WTC11 (cell line): ENCODE results near the gene DCAF5. TPM values are rescaled to one million over a fixed set of nuclear protein-coding genes. Genes with fewer than 3 reads are reported as not detected.

ENCODE experiments used
- ATF2 ChIP-seq: sonication (generic); formaldehyde crosslinking; IDR thresholded peaks from 2 replicates; pipeline ENCODE4 v1.8.1; 2022; ENCODE audit warnings: low read depth, missing genetic modification reagents, borderline replicate concordance
- CTCF ChIP-seq: fragments of 200-600 bp; IDR thresholded peaks from 2 replicates; pipeline ENCODE4 v1.8.0; 2022; ENCODE audit warnings: antibody characterized with exemption
- E2F5 ChIP-seq: sonication (generic); formaldehyde crosslinking; IDR thresholded peaks from 2 replicates; pipeline ENCODE4 v1.8.1; 2022; ENCODE audit warnings: mild to moderate bottlenecking, moderate library complexity, missing genetic modification reagents
- EMX1 ChIP-seq: fragments of 250-450 bp; sonication (Bioruptor Pico); IDR thresholded peaks from 2 replicates; pipeline ENCODE4 v1.8.0; 2021; ENCODE audit warnings: mild to moderate bottlenecking
- ETV6 ChIP-seq: sonication (generic); formaldehyde crosslinking; IDR thresholded peaks from 2 replicates; pipeline ENCODE4 v1.8.1; 2022; ENCODE audit warnings: mild to moderate bottlenecking, missing genetic modification reagents
- FOXP1 ChIP-seq: sonication (generic); formaldehyde crosslinking; IDR thresholded peaks from 2 replicates; pipeline ENCODE4 v1.8.0; 2022; ENCODE audit warnings: missing genetic modification reagents, mild to moderate bottlenecking, moderate library complexity, borderline replicate concordance
- GABPB1 ChIP-seq: sonication (generic); formaldehyde crosslinking; IDR thresholded peaks from 2 replicates; pipeline ENCODE4 v1.8.1; 2023; ENCODE audit warnings: mild to moderate bottlenecking, missing genetic modification reagents
- HMGXB4 ChIP-seq: sonication (generic); formaldehyde crosslinking; IDR thresholded peaks from 2 replicates; pipeline ENCODE4 v1.8.1; 2023; ENCODE audit warnings: mild to moderate bottlenecking, moderate library complexity, missing genetic modification reagents
- MAX ChIP-seq: sonication (generic); formaldehyde crosslinking; IDR thresholded peaks from 2 replicates; pipeline ENCODE4 v1.8.0; 2022; ENCODE audit warnings: mild to moderate bottlenecking, missing genetic modification reagents
- NFATC4 ChIP-seq: fragments of 250-450 bp; sonication (Bioruptor Pico); IDR thresholded peaks from 2 replicates; pipeline ENCODE4 v1.9.0; 2021; ENCODE audit warnings: mild to moderate bottlenecking
- OVOL2 ChIP-seq: fragments of 250-450 bp; sonication (Bioruptor Pico); IDR thresholded peaks from 2 replicates; pipeline ENCODE4 v1.9.0; 2021; ENCODE audit warnings: mild to moderate bottlenecking, borderline replicate concordance
- TCF7 ChIP-seq: sonication (generic); formaldehyde crosslinking; IDR thresholded peaks from 2 replicates; pipeline ENCODE4 v1.8.0; 2022; ENCODE audit warnings: mild to moderate bottlenecking, low read depth, missing genetic modification reagents, moderate library complexity
- TEAD1 ChIP-seq: sonication (generic); formaldehyde crosslinking; IDR thresholded peaks from 2 replicates; pipeline ENCODE4 v1.8.0; 2022; ENCODE audit warnings: mild to moderate bottlenecking, missing genetic modification reagents
- ZBTB21 ChIP-seq: sonication (generic); formaldehyde crosslinking; IDR thresholded peaks from 2 replicates; pipeline ENCODE4 v1.8.1; 2023; ENCODE audit warnings: mild to moderate bottlenecking, missing genetic modification reagents, borderline replicate concordance
- ZMAT4 ChIP-seq: fragments of 250-450 bp; sonication (Bioruptor Pico); IDR thresholded peaks from 2 replicates; pipeline ENCODE4 v1.9.0; 2021; ENCODE audit warnings: mild to moderate bottlenecking
- ZNF138 ChIP-seq: sonication (generic); formaldehyde crosslinking; conservative IDR thresholded peaks from 2 replicates; pipeline ENCODE4 v1.8.1; 2022; ENCODE audit warnings: mild to moderate bottlenecking, moderate library complexity, missing genetic modification reagents
- ZNF425 ChIP-seq: fragments of 250-450 bp; sonication (Bioruptor Pico); conservative IDR thresholded peaks from 2 replicates; pipeline ENCODE4 v1.9.0; 2021; ENCODE audit warnings: mild to moderate bottlenecking
- ZNF512 ChIP-seq: sonication (generic); formaldehyde crosslinking; IDR thresholded peaks from 2 replicates; pipeline ENCODE4 v1.8.1; 2022; ENCODE audit warnings: missing genetic modification reagents, borderline replicate concordance
- ZNF532 ChIP-seq: fragments of 250-450 bp; sonication (Bioruptor Pico); IDR thresholded peaks from 2 replicates; pipeline ENCODE4 v1.9.0; 2021; ENCODE audit warnings: mild to moderate bottlenecking, borderline replicate concordance
- ZNF671 ChIP-seq: fragments of 250-450 bp; sonication (Bioruptor Pico); IDR thresholded peaks from 2 replicates; pipeline ENCODE4 v1.8.0; 2021; ENCODE audit warnings: mild to moderate bottlenecking
- ZSCAN18 ChIP-seq: fragments of 250-450 bp; sonication (Bioruptor Pico); IDR thresholded peaks from 2 replicates; pipeline ENCODE4 v2.1.2; 2022; ENCODE audit warnings: mild to moderate bottlenecking, moderate library complexity
- total RNA-seq: library from RNA; stranded (reverse); gene quantifications from 3 replicates; pipeline ENCODE4 v1.2.3, GENCODE V29; 2021

The DCAF5 gene
- total RNA-seq, 1 experiment from 2014 or later: 30.3 TPM

- no peak for TF ChIP-seq ZNF512 (CRISPR knock-in tag)
- TF ChIP-seq CTCF: no peak
- TF ChIP-seq EMX1 (CRISPR knock-in tag): no peak
- TF ChIP-seq GABPB1 (CRISPR knock-in tag): peak; percentile 95
- TF ChIP-seq E2F5: peak; percentile 43; the same call in 1 of the 2 replicates
- TF ChIP-seq HMGXB4 (CRISPR knock-in tag): peak; percentile 42; the same call in 1 of the 2 replicates
- TF ChIP-seq TCF7: no peak
- peak; percentile 75; the same call in 1 of the 2 replicates for TF ChIP-seq MAX (CRISPR knock-in tag)
- TF ChIP-seq ZNF138: no peak
- no peak for TF ChIP-seq ZMAT4
- no peak; the same call in 1 of the 2 replicates for TF ChIP-seq ZSCAN18
- no peak for TF ChIP-seq ZNF671 (CRISPR knock-in tag)
- TF ChIP-seq TEAD1: no peak
- no peak for TF ChIP-seq ATF2 (CRISPR knock-in tag)
- TF ChIP-seq NFATC4: no peak
- TF ChIP-seq ZNF532 (CRISPR knock-in tag): no peak
- no peak for TF ChIP-seq ZBTB21 (CRISPR knock-in tag)
- no peak for TF ChIP-seq OVOL2
- peak; percentile 78; the same call in 1 of the 2 replicates for TF ChIP-seq FOXP1 (CRISPR knock-in tag)
- peak; percentile 75; the same call in 1 of the 2 replicates for TF ChIP-seq ETV6 (CRISPR knock-in tag)
- no peak for TF ChIP-seq ZNF425 (CRISPR knock-in tag)
Observed at GRCh38 chr14:69191340-69192111, 38.6 kb upstream of the DCAF5 start, which contains the start of gene EXD2 (continued).
